GM06990 (cell line): Measurements from ENCODE around the gene STXBP5.

Source experiments
- DNase-seq: peaks from one replicate; pipeline ENCODE4 v3.0.0-alpha.2; 2011; ENCODE audit not compliant: insufficient read length; ENCODE audit errors: extremely low read depth
- H3K27me3 ChIP-seq: replicated peaks from 2 replicates; pipeline ENCODE4 v1.6.0; 2011; ENCODE audit warnings: low read length; ENCODE audit not compliant: control insufficient read depth, insufficient read depth
- H3K36me3 ChIP-seq: 2 replicates; pipeline ENCODE4 v1.5.1; 2011; ENCODE audit warnings: low read length; ENCODE audit not compliant: control insufficient read depth, insufficient read depth
- H3K4me3 ChIP-seq: replicated peaks from 2 replicates; pipeline ENCODE4 v1.5.1; 2011; ENCODE audit warnings: low read depth, mild to moderate bottlenecking, control low read depth, low read length
- CTCF ChIP-seq: IDR thresholded peaks from 2 replicates; pipeline ENCODE4 v1.5.1; 2011; ENCODE audit warnings: low read length, control low read depth, mild to moderate bottlenecking, inconsistent platforms; ENCODE audit not compliant: insufficient read depth, poor library complexity, severe bottlenecking

The STXBP5 gene

GRCh38 chr6:147234685-147235084 is 30.5 kb downstream of the STXBP5 start:
- no peaks in the 10 kb centered on the region for H3K27me3 ChIP-seq
- DNase-seq, result no peak
- no peaks in the 10 kb centered on the region for H3K36me3 ChIP-seq
- no peak overlapping the region for H3K4me3 ChIP-seq
- TF ChIP-seq CTCF, result no peak

GRCh38 chr6:147238164-147238563 is 33.9 kb downstream of the STXBP5 start:
- Histone ChIP-seq H3K4me3 (no peak overlapping the region), H3K36me3 (no peaks in the 10 kb centered on the region), H3K27me3 (no peaks in the 10 kb centered on the region)
- DNase-seq, result no peak
- no peak for TF ChIP-seq CTCF

GRCh38 chr6:147238906-147239305 is 34.7 kb downstream of the STXBP5 start:
- no peak overlapping the region for H3K4me3 ChIP-seq
- no peak for DNase-seq
- no peaks in the 10 kb centered on the region for H3K36me3 ChIP-seq
- no peak for TF ChIP-seq CTCF
- H3K27me3 ChIP-seq, result no peaks in the 10 kb centered on the region

- TF ChIP-seq CTCF, result no peak
- Histone ChIP-seq H3K4me3 (no peak overlapping the region), H3K27me3 (no peaks in the 10 kb centered on the region), H3K36me3 (no peaks in the 10 kb centered on the region; the same call in 1 of the 2 replicates)
- DNase-seq, result no peak
Measured at GRCh38 chr6:147244832-147245231, 40.6 kb downstream of the STXBP5 start.

GRCh38 chr6:147245693-147246092 is 41.5 kb downstream of the STXBP5 start:
- Histone ChIP-seq H3K4me3 (no peak overlapping the region), H3K27me3 (no peaks in the 10 kb centered on the region), H3K36me3 (no peaks in the 10 kb centered on the region; the same call in 1 of the 2 replicates)
- DNase-seq, result no peak
- TF ChIP-seq CTCF, result no peak
